Heart left ventricle (tissue), 16 donors: Measurements from ENCODE around the gene EVC. TPM values are rescaled to one million over a fixed set of nuclear protein-coding genes. Genes with fewer than 3 reads are reported as not detected.

Experiments
- ATAC-seq, 4 donors: fragments of 200-7000 bp; cut with Tn5 transposase; one replicate each; pipeline ENCODE4 v1.9.1; 2020 to 2022; ENCODE audit warnings: moderate library complexity in 4 of 4, mild to moderate bottlenecking in 3 of 4, moderate number of reproducible peaks in 1 of 4
- DNase-seq, 5 donors: peaks; one replicate each; pipeline ENCODE4 v3.0.0-alpha.2; 2020
- H3K27ac ChIP-seq, 12 donors: fragments of 200-600 bp; sonication (generic) in 4 of 12; one replicate each; pipeline versions ENCODE4 v1.5.0 to v1.8.0; 2016 to 2022; ENCODE audit warnings: mild to moderate bottlenecking in 2 of 12
- H3K27me3 ChIP-seq, 9 donors: fragments of 200-600 bp; sonication (generic) in 2 of 9; one replicate each; pipeline versions ENCODE4 v1.5.1 to v1.8.0; 2016 to 2022; ENCODE audit warnings: mild to moderate bottlenecking in 3 of 9
- H3K36me3 ChIP-seq, 9 donors: fragments of 200-600 bp; sonication (generic) in 2 of 9; one replicate each; pipeline versions ENCODE4 v1.5.0 to v1.8.0; 2018 to 2022; ENCODE audit warnings: mild to moderate bottlenecking in 2 of 9
- H3K4me1 ChIP-seq, 12 donors: fragments of 200-600 bp; sonication (generic) in 4 of 12; one replicate each; pipeline versions ENCODE4 v1.5.0 to v1.8.0; 2016 to 2022; ENCODE audit warnings: mild to moderate bottlenecking in 3 of 12
- H3K4me3 ChIP-seq, 12 donors: fragments of 200-600 bp; sonication (generic) in 4 of 12; one replicate each; pipeline versions ENCODE4 v1.5.0 to v1.8.0; 2017 to 2022; ENCODE audit warnings: mild to moderate bottlenecking in 9 of 12, moderate library complexity in 4 of 12
- H3K9me3 ChIP-seq, 12 donors: fragments of 200-600 bp; sonication (generic) in 4 of 12; one replicate each; pipeline versions ENCODE4 v1.5.0 to v1.8.0; 2016 to 2022; ENCODE audit warnings: mild to moderate bottlenecking in 1 of 12
- CTCF ChIP-seq, 12 donors: fragments of 200-600 bp; sonication (generic) in 4 of 12; IDR thresholded peaks; one replicate each; pipeline versions ENCODE4 v1.5.0 to v1.8.0; 2018 to 2022; ENCODE audit warnings: antibody characterized with exemption in 12 of 12, mild to moderate bottlenecking in 5 of 12
- POLR2A ChIP-seq, 2 donors: fragments of 450-650 bp; IDR thresholded peaks; one replicate each; pipeline ENCODE4 v1.6.1; 2017; ENCODE audit warnings: antibody characterized with exemption in 2 of 2, mild to moderate bottlenecking in 2 of 2, moderate library complexity in 2 of 2
- WGBS, 4 donors: extraction: QIAGEN DNeasy Blood & Tissue Kit in 2 of 4; methylation state at CpG; one replicate each; pipeline versions ENCODE4 v1.1.5 to v1.1.7; 2013 to 2018; 5-methylcytosine and 5-hydroxymethylcytosine counted together
- intact Hi-C, 10 donors: fragments of 100-400 bp; cut with DNase I; formaldehyde crosslinking; loops; one replicate each; pipeline versions ENCODE4 v1.11.1 to v1.14.2; 2022
- polyA plus RNA-seq, 2 donors: library from polyadenylated mRNA; stranded (reverse); fragments of 200-250 nt; gene quantifications; one replicate each; pipeline ENCODE4 v1.2.3, GENCODE V29; 2013
- total RNA-seq, 9 donors: library from RNA; depleted of rRNA in 2 of 9; stranded (reverse); fragments of >200 nt in 2 of 9; fragmentation: NEBNext Ultra II Directional in 3 of 9; extraction: Animal tissue kit (Norgen Biotek cat#: 25700) in 3 of 9; gene quantifications; one replicate each; pipeline versions ENCODE4 v1.1.0 to v1.2.4, GENCODE V29; 2016 to 2023
- donor health status: ischemic (EF 13 %, LVEDD 7.1; RV severe dilation, severe dysfunction).
- donor health status: healthy with polysubstance abuse.
- donor health status: DM: no; HTN: yes; CAD: no.
- donor health status: DM: no; HTN: no; CAD: no.
- donor health status: ischemic (EF 25% LVEDD 6.9; RV normal size, moderate dysfunction).
- donor health status: ischemic (EF 25% LVEDD 5.7; RV mildly dilated, moderate dysfunction).
- donor health status: healthy.
- donor health status: DM: yes; HTN: yes; CAD: no.
- donor health status: ischemic (EF 35%, LVEDD 5.7; RV mildly dilated, moderate dysfunction).
- donor health status: nonischemic (EF 11% LVEDD 7.7; RV severe dilation, severe dysfunction).
- donor health status: DM: yes; HTN: yes; CAD: no.
- donor health status: PGD.
- donor health status: ischemic (EF 29% LVEDD 5.4; RV normal size, mild dysfunction).
- donor health status: nonischemic (EF 23%, LVEDD 6.1; RV moderate dilation, normal function).

The EVC gene
- total and polyA plus RNA-seq, 11 donors, result 2.4 to 11.3 (median 4.1) TPM

GRCh38 chr4:5802565-5802964, 91.6 kb downstream of the EVC start:
- Histone ChIP-seq H3K4me3 (no peak overlapping the region), H3K9me3 (no peaks in the 10 kb centered on the region), H3K27ac (no peak overlapping the region), H3K36me3 (peaks cover 0 to 47% (median 0%) of the 10 kb centered on the region in 9 donors), H3K4me1 (peaks cover 0 to 3% (median 0%) of the 10 kb centered on the region in 12 donors), H3K27me3 (no peaks in the 10 kb centered on the region)
- WGBS, 4 donors, result 91 to 95% (median 94%) methylated on average over 12 of the region's 12 CpGs
- DNase-seq, result no peak
- ATAC-seq, result no peak
- intact Hi-C loops, result no loop called here
- no peak for TF ChIP-seq CTCF (IDR thresholded peaks at IDR 0.05)

- ATAC-seq, result no peak
- Histone ChIP-seq H3K27ac (no peak overlapping the region), H3K4me1 (no peaks in the 10 kb centered on the region), H3K27me3 (no peaks in the 10 kb centered on the region), H3K9me3 (no peaks in the 10 kb centered on the region), H3K36me3 (peaks cover 0 to 54% (median 6%) of the 10 kb centered on the region in 9 donors), H3K4me3 (no peak overlapping the region)
- intact Hi-C loops, result no loop called here
- TF ChIP-seq CTCF (IDR thresholded peaks at IDR 0.05), result no peak
- no peak for TF ChIP-seq POLR2A (IDR thresholded peaks at IDR 0.05)
- WGBS, 4 donors, result 90 to 95% (median 94%) methylated on average over 13 to 14 of the region's 14 CpGs
- DNase-seq, result no peak
Measured at GRCh38 chr4:5804656-5805055, 93.7 kb downstream of the EVC start.

GRCh38 chr4:5805270-5805669, 94.3 kb downstream of the EVC start:
- Histone ChIP-seq H3K9me3 (peaks cover 0 to 4% (median 0%) of the 10 kb centered on the region in 12 donors), H3K36me3 (peaks cover 0 to 59% (median 9%) of the 10 kb centered on the region in 9 donors), H3K27ac (no peak overlapping the region), H3K4me3 (no peak overlapping the region), H3K4me1 (no peaks in the 10 kb centered on the region), H3K27me3 (no peaks in the 10 kb centered on the region)
- intact Hi-C loops, result no loop called here
- WGBS, 4 donors, result 88 to 96% (median 92%) methylated on average over 7 to 11 of the region's 11 CpGs
- ATAC-seq (no peak), DNase-seq (no peak)
- no peak for TF ChIP-seq CTCF (IDR thresholded peaks at IDR 0.05)
- no peak for TF ChIP-seq POLR2A (IDR thresholded peaks at IDR 0.05)

GRCh38 chr4:5808081-5808741, 97.2 kb downstream of the EVC start:
- ATAC-seq (no peak), DNase-seq (peak in 1 of 5 donors; percentile 54)
- intact Hi-C loops, result no loop called here
- WGBS, 4 donors, result 61 to 76% (median 64%) methylated on average over 7 to 10 of the region's 10 CpGs
- H3K27ac ChIP-seq, result no peak overlapping the region
- no peaks in the 10 kb centered on the region for H3K27me3 ChIP-seq
- H3K4me1 ChIP-seq, result no peaks in the 10 kb centered on the region
- peaks cover 0 to 10% (median 0%) of the 10 kb centered on the region in 12 donors for H3K9me3 ChIP-seq
- no peak for TF ChIP-seq POLR2A (IDR thresholded peaks at IDR 0.05)
- TF ChIP-seq CTCF (IDR thresholded peaks at IDR 0.05), result no peak
- H3K4me3 ChIP-seq, result no peak overlapping the region
- H3K36me3 ChIP-seq, result peaks cover 0 to 59% (median 14%) of the 10 kb centered on the region in 9 donors
